ENCODE measurements around the gene OR2T1.
"Not testable (repeated sequence)": the region's sequence is repeated elsewhere in the genome, so short reads cannot be mapped to it uniquely, and the experiment has no call there.

The OR2T1 gene

DNA sequence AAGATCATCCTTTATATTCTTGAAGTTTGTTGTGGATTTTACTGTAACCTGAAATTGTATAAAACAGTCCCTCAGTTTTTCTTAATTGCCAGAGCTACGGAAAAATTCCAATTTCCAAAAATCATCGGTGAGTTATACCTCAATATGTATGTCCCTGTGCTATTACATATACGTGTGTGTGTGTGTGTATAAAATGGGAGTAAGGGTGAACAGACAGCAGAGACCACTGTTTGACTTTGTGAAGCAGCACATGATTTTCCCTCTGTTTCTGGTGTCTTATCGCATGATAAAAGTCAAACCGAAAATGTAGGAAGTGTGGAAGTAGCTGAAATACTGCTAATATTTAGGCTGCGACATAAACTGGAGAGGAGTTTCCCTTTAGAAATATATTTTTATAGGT is 1.2 kb downstream of the OR2T1 start:
- Histone ChIP-seq H3K4me1 (ENCODE audit: control insufficient read depth in 1 of 2, insufficient read depth in 1 of 2, low read depth in 1 of 2, low read length in 1 of 2) (no peaks in the 10 kb centered on the region), H3K27ac (no peak overlapping the region), H3K36me3 (no peaks in the 10 kb centered on the region), H3K9me3 (no peaks in the 10 kb centered on the region), H3K27me3 (no peaks in the 10 kb centered on the region), H3K4me3 (ENCODE audit: low read depth in 1 of 2, low read length in 1 of 2) (no peak overlapping the region)
- TF ChIP-seq CTCF (IDR thresholded peaks at IDR 0.05): no peak

DNA sequence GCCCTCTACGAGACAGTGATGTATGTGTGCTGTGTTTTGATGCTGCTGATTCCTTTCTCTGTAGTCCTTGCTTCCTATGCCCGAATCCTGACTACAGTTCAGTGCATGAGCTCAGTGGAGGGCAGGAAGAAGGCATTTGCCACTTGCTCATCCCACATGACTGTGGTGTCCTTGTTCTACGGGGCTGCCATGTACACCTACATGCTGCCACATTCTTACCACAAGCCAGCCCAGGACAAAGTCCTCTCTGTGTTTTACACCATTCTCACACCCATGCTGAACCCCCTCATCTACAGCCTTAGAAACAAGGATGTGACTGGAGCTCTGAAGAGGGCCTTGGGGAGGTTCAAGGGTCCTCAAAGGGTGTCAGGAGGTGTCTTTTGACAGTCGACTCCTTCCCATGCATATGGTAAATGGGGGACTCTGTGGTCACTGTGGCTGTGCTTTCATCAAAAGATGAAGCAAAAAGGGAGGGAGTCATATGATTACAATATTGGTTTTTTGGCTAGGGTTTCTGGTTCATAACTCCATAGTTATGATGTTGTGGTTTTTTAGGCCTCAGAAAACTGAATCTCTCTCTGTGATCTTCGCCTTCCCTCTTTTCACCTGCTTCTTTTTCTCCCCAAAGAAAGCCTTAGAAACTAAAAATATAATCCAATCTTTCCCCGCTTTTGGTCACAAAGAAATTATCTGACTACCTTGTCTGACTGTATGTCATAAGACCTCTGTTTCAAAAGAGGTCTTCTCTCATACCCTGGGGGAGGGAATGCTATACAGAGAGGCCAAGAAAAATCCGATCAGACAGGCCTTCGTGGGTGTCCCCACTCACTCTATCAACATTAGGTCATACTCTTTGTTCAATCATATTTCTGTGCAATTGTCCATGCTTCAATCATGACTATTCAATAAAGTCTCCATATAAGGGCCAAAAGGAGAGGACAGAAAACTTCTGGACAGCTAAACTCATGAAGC is 4.2 kb downstream of the OR2T1 start:
- H3K4me3 ChIP-seq (ENCODE audit: low read depth in 1 of 2, low read length in 1 of 2): no peak overlapping the region
- no peaks in the 10 kb centered on the region for H3K27me3 ChIP-seq
- no peak overlapping the region for H3K27ac ChIP-seq
- no peak for TF ChIP-seq CTCF (IDR thresholded peaks at IDR 0.05)
- H3K9me3 ChIP-seq: no peaks in the 10 kb centered on the region
- no peaks in the 10 kb centered on the region for H3K36me3 ChIP-seq
- no peaks in the 10 kb centered on the region for H3K4me1 ChIP-seq (ENCODE audit: control insufficient read depth in 1 of 2, insufficient read depth in 1 of 2, low read depth in 1 of 2, low read length in 1 of 2)

DNA sequence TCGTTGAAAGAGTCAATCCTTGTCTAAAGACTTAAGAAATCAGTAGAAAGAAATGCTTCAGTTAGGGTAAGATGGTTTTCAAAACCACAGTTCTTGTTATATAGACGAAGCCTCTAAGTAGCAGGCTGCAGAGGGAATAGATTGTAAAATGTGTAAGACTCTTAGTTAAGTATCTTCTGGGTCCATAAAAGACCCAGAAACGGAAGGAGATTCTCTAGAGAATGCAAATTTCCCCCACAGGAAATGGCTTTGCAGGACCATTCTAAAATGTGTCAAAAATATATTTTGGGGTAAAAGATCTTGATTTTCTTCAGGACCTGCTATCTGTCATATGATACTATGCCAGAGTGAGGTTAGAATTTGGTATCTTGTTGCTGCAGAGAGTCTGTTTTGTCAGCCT is 13.4 kb downstream of the OR2T1 start:
- Histone ChIP-seq H3K4me1 (ENCODE audit: control insufficient read depth in 1 of 2, insufficient read depth in 1 of 2, low read depth in 1 of 2, low read length in 1 of 2) (no peaks in the 10 kb centered on the region), H3K9me3 (no peaks in the 10 kb centered on the region), H3K27me3 (no peaks in the 10 kb centered on the region), H3K36me3 (no peaks in the 10 kb centered on the region), H3K27ac (no peak overlapping the region), H3K4me3 (ENCODE audit: low read depth in 1 of 2, low read length in 1 of 2) (no peak overlapping the region)
- no peak for TF ChIP-seq CTCF (IDR thresholded peaks at IDR 0.05)

- H3K9me3 ChIP-seq: peaks cover 7% of the 10 kb centered on the region
- H3K36me3 ChIP-seq: no peaks in the 10 kb centered on the region
- no peaks in the 10 kb centered on the region for H3K4me1 ChIP-seq (ENCODE audit: control insufficient read depth in 1 of 2, insufficient read depth in 1 of 2, low read depth in 1 of 2, low read length in 1 of 2)
- TF ChIP-seq CTCF (IDR thresholded peaks at IDR 0.05): no peak
- H3K27ac ChIP-seq: no peak overlapping the region
- H3K27me3 ChIP-seq: no peaks in the 10 kb centered on the region
- H3K4me3 ChIP-seq (ENCODE audit: low read depth in 1 of 2, low read length in 1 of 2): no peak overlapping the region
Observed at GRCh38 chr1:248417854-248418253, 15.0 kb downstream of the OR2T1 start.

DNA sequence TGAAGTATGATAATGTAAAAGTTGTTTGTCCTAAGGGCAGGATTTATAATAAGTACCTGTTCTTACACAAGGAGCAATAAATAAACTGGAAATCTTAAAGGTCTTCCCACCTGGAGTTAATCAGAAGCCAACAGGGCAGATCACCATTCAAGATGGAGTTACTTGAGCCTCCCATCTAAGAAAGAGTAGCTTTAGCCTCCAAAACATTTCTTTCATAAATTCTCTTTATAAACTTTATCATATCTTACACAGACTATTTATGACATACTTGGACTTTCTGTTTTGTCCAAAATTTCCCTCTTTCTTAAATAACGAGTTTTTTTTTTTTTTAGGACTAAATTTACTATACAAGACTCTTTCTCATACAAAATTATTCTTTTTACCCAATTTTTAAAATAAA is 18.5 kb downstream of the OR2T1 start:
- Histone ChIP-seq H3K9me3 (peaks cover 9% of the 10 kb centered on the region), H3K4me1 (ENCODE audit: control insufficient read depth in 1 of 2, insufficient read depth in 1 of 2, low read depth in 1 of 2, low read length in 1 of 2) (no peaks in the 10 kb centered on the region), H3K36me3 (no peaks in the 10 kb centered on the region), H3K27ac (no peak overlapping the region), H3K27me3 (no peaks in the 10 kb centered on the region), H3K4me3 (ENCODE audit: low read depth in 1 of 2, low read length in 1 of 2) (no peak overlapping the region)
- no peak for TF ChIP-seq CTCF (IDR thresholded peaks at IDR 0.05)

GRCh38 chr1:248427526-248428191 is 24.8 kb downstream of the OR2T1 start:
- H3K4me3 ChIP-seq (ENCODE audit: low read depth in 1 of 2, low read length in 1 of 2); H3K4me1 ChIP-seq (ENCODE audit: control insufficient read depth in 1 of 2, insufficient read depth in 1 of 2, low read depth in 1 of 2, low read length in 1 of 2); H3K27ac ChIP-seq; H3K9me3 ChIP-seq; H3K27me3 ChIP-seq; H3K36me3 ChIP-seq: not testable (repeated sequence)

DNA sequence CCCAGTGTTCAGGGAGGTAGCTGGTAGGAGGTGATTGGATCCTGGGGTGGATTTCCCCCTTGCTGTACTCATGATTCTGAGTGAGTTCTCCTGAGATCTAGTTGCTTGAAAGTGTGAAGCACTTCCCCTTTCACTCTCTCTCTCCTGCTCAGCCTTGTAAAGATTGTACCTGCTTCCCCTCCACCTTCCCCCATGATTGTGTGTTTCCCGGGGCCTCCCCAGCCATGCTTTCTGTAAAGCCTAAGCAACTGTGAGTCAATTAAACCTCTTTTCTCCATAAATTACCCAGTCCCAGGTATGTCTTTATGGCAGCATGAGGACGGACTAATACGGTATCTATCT is 25.3 kb downstream of the OR2T1 start:
- not testable (repeated sequence) for H3K27me3 ChIP-seq; H3K4me3 ChIP-seq (ENCODE audit: low read depth in 1 of 2, low read length in 1 of 2); H3K27ac ChIP-seq; H3K36me3 ChIP-seq; H3K4me1 ChIP-seq (ENCODE audit: control insufficient read depth in 1 of 2, insufficient read depth in 1 of 2, low read depth in 1 of 2, low read length in 1 of 2); H3K9me3 ChIP-seq

DNA sequence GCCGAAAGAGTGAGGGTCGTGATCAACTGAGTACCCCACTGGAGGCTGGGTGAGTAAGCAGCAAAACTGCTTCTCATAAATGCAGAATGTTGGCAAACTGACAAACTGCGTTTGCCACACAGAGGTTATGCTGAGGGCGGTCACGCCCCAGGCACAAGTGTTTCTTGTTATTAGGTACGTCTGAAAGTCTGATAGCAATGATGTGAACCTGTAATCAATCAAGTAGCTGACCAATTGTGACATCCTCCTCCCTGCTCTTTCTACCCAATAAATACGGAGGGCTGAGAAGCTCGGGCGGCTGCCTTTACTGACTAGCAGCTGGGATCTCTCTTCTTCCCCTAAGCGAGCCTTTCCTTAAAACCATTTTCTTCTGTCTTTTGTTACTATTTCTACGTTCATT is 28.8 kb downstream of the OR2T1 start:
- H3K4me1 ChIP-seq (ENCODE audit: control insufficient read depth in 1 of 2, insufficient read depth in 1 of 2, low read depth in 1 of 2, low read length in 1 of 2); H3K9me3 ChIP-seq; H3K27ac ChIP-seq; H3K36me3 ChIP-seq; H3K27me3 ChIP-seq; H3K4me3 ChIP-seq (ENCODE audit: low read depth in 1 of 2, low read length in 1 of 2): not testable (repeated sequence)

GRCh38 chr1:248432201-248432600 is 29.4 kb downstream of the OR2T1 start:
- H3K4me1 ChIP-seq (ENCODE audit: control insufficient read depth in 1 of 2, insufficient read depth in 1 of 2, low read depth in 1 of 2, low read length in 1 of 2); H3K9me3 ChIP-seq; H3K36me3 ChIP-seq; H3K4me3 ChIP-seq (ENCODE audit: low read depth in 1 of 2, low read length in 1 of 2); H3K27ac ChIP-seq; H3K27me3 ChIP-seq: not testable (repeated sequence)

Data from neutrophil (primary cell).